PFSK-1 (cell line): ENCODE results near the gene SENP7.

Experiments
- FOXP2 ChIP-seq: optimal IDR thresholded peaks from 2 replicates; pipeline ENCODE3; 2011; ENCODE audit warnings: borderline replicate concordance, control low read depth, inconsistent platforms; ENCODE audit not compliant: insufficient read depth; ENCODE audit errors: extremely low read length, extremely low read depth
- POLR2AphosphoS5 ChIP-seq: IDR thresholded peaks from 2 replicates; pipeline ENCODE4 v1.6.1; 2012; ENCODE audit warnings: low read depth, mild to moderate bottlenecking, control low read depth, low read length, moderate library complexity
- SIN3A ChIP-seq: IDR thresholded peaks from 2 replicates; pipeline ENCODE4 v1.6.1; 2012; ENCODE audit warnings: mild to moderate bottlenecking, low read length, moderate library complexity, borderline replicate concordance; ENCODE audit not compliant: insufficient read depth
- TAF1 ChIP-seq: IDR thresholded peaks from 2 replicates; pipeline ENCODE4 v1.6.1; 2012; ENCODE audit warnings: low read length, control low read depth, borderline replicate concordance; ENCODE audit not compliant: insufficient read depth
- TF ChIP-seq, protein P1 (sequence below), 2 experiments: IDR thresholded peaks; 2 replicates each; pipeline versions ENCODE4 v1.6.1 to v1.8.0; 2011 to 2012; ENCODE audit warnings: low read depth in 2 of 2, low read length in 2 of 2, control low read depth in 1 of 2, inconsistent platforms in 1 of 2, mild to moderate bottlenecking in 1 of 2, moderate library complexity in 1 of 2; ENCODE audit not compliant: insufficient read depth in 1 of 2

Gene SENP7

GRCh38 chr3:101484805-101485620 is 28.0 kb downstream of the SENP7 start:
- no peak for TF ChIP-seq TAF1
- TF ChIP-seq FOXP2 = no peak
- TF ChIP-seq, protein P1, sequence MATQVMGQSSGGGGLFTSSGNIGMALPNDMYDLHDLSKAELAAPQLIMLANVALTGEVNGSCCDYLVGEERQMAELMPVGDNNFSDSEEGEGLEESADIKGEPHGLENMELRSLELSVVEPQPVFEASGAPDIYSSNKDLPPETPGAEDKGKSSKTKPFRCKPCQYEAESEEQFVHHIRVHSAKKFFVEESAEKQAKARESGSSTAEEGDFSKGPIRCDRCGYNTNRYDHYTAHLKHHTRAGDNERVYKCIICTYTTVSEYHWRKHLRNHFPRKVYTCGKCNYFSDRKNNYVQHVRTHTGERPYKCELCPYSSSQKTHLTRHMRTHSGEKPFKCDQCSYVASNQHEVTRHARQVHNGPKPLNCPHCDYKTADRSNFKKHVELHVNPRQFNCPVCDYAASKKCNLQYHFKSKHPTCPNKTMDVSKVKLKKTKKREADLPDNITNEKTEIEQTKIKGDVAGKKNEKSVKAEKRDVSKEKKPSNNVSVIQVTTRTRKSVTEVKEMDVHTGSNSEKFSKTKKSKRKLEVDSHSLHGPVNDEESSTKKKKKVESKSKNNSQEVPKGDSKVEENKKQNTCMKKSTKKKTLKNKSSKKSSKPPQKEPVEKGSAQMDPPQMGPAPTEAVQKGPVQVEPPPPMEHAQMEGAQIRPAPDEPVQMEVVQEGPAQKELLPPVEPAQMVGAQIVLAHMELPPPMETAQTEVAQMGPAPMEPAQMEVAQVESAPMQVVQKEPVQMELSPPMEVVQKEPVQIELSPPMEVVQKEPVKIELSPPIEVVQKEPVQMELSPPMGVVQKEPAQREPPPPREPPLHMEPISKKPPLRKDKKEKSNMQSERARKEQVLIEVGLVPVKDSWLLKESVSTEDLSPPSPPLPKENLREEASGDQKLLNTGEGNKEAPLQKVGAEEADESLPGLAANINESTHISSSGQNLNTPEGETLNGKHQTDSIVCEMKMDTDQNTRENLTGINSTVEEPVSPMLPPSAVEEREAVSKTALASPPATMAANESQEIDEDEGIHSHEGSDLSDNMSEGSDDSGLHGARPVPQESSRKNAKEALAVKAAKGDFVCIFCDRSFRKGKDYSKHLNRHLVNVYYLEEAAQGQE (IDR thresholded peaks at IDR 0.05; ENCODE audit: insufficient read depth in 1 of 2, low read depth in 2 of 2, low read length in 2 of 2) = no peak
- no peak for TF ChIP-seq SIN3A

DNA sequence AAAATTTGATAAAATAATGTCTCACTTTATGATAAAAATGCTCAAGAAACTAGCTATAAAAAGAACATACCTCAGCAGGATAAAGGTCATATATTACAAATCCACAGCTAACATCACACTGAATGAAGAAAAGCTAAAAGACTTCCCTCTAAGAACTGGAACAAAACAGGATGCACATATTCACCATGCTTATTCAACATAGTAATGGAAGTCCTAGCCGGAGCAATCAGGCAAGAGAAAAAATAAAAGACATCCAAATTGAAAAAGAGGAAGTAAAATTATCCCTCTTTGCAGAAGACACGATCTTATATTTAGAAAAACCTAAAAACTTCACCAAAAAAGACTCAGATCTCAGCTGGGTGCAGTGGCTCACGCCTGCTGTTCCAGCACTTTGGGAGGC is 34.0 kb downstream of the SENP7 start:
- TF ChIP-seq FOXP2 (no peak), TAF1 (no peak), POLR2AphosphoS5 (no peak), SIN3A (no peak)
- TF ChIP-seq, protein P1 (IDR thresholded peaks at IDR 0.05; ENCODE audit: insufficient read depth in 1 of 2, low read depth in 2 of 2, low read length in 2 of 2) = no peak

DNA sequence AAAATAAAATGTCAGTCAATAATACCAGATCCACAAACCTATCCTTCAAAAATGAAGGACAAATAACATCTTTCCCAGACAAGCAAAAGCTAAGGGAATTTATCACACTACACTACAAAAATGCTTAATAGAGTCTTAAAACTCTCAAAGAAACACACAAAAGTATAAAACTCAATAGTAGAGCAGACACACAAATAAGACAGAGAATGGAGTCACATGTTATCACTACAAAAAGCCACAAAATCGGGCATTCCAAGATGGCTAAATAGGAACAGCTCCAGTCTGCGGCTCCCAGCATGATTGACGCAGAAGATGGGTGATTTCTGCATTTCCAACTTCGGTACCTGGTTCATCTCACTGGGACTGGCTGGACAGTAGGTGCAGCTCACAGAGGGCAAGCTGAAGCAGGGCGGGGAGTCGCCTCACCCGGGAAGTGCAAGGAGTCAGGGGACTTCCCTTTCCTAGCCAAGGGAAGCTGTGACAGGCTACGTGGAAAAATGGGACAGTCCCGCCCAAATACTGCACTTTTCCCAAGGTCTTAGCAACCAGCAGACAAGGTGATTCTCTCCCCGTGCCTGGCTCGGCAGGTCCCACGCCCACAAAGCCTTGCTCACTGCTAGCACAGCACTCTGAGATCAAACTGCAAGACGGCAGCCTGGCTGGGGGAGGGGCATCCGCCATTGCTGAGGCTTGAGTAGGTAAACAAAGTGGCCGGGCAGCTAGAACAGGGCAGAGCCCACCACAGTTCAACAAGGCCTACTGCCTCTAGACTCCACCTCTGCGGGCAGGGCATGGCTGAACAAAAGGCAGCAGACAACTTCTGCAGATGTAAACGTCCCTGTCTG is 46.3 kb downstream of the SENP7 start:
- no peak for TF ChIP-seq FOXP2
- TF ChIP-seq, protein P1 (IDR thresholded peaks at IDR 0.05; ENCODE audit: insufficient read depth in 1 of 2, low read depth in 2 of 2, low read length in 2 of 2) = no peak
- TF ChIP-seq SIN3A = no peak
- TF ChIP-seq POLR2AphosphoS5 = no peak
- no peak for TF ChIP-seq TAF1

- TF ChIP-seq SIN3A (no peak), TAF1 (no peak), FOXP2 (no peak), POLR2AphosphoS5 (no peak)
- TF ChIP-seq, protein P1 (IDR thresholded peaks at IDR 0.05; ENCODE audit: insufficient read depth in 1 of 2, low read depth in 2 of 2, low read length in 2 of 2) = no peak
These were observed 48.8 kb downstream of the SENP7 start for GRCh38 chr3:101464235-101464634.
